Measurements from ENCODE around the gene POLG2.

- TF ChIP-seq CTCF (conservative IDR thresholded peaks at IDR 0.05; ENCODE audit: low read depth, low read length) (no peak), EZH2 (IDR thresholded peaks at IDR 0.05; ENCODE audit: low read length, unreplicated experiment) (no peak), EZH2phosphoT487 (IDR thresholded peaks at IDR 0.05; ENCODE audit: borderline replicate concordance, low read length) (no peak)
Measured at GRCh38 chr17:64437944-64438525, 58.8 kb downstream of the POLG2 start.
